Measurements from ENCODE around the gene DCDC2. TPM values are rescaled to one million over a fixed set of nuclear protein-coding genes. Genes with fewer than 3 reads are reported as not detected.
"Not testable (repeated sequence)": the region's sequence is repeated elsewhere in the genome, so short reads cannot be mapped to it uniquely, and the experiment has no call there.

DCDC2 gene
- total RNA-seq, 1 experiment from 2014 or later, result 0.26 TPM

- H3K27ac ChIP-seq (ENCODE audit: low read length), result no peak overlapping the region
- H3K9me3 ChIP-seq (ENCODE audit: low read length), result no peaks in the 10 kb centered on the region
- no peaks in the 10 kb centered on the region for H3K27me3 ChIP-seq (ENCODE audit: low read length)
- no peaks in the 10 kb centered on the region for H4K20me1 ChIP-seq (ENCODE audit: insufficient read depth, low read depth, low read length)
- H3K9ac ChIP-seq (ENCODE audit: low read length), result no peak overlapping the region
- no peaks in the 10 kb centered on the region for H3K9me2 ChIP-seq (replicated peaks; ENCODE audit: insufficient read depth, low read length)
- H2AFZ ChIP-seq (ENCODE audit: low read length), result no peak overlapping the region
- no peaks in the 10 kb centered on the region for H3K4me1 ChIP-seq (ENCODE audit: low read length)
- no peaks in the 10 kb centered on the region for H3K36me3 ChIP-seq (ENCODE audit: insufficient read depth, low read length)
- no peak for DNase-seq
- no peak overlapping the region for H3K4me3 ChIP-seq (ENCODE audit: low read length)
- no peak overlapping the region for H3K4me2 ChIP-seq (ENCODE audit: low read depth, low read length, poor library complexity, severe bottlenecking)
- H3K79me2 ChIP-seq (ENCODE audit: low read length), result no peaks in the 10 kb centered on the region
These were observed 31.9 kb downstream of the DCDC2 start for GRCh38 chr6:24325978-24326377.

- H3K9me2 ChIP-seq (replicated peaks; ENCODE audit: insufficient read depth, low read length), result no peaks in the 10 kb centered on the region
- no peak overlapping the region for H3K4me3 ChIP-seq (ENCODE audit: low read length)
- no peaks in the 10 kb centered on the region for H3K79me2 ChIP-seq (ENCODE audit: low read length)
- H2AFZ ChIP-seq (ENCODE audit: low read length), result no peak overlapping the region
- H3K9me3 ChIP-seq (ENCODE audit: low read length), result no peaks in the 10 kb centered on the region
- H3K27me3 ChIP-seq (ENCODE audit: low read length), result no peaks in the 10 kb centered on the region
- no peak overlapping the region for H3K9ac ChIP-seq (ENCODE audit: low read length)
- H3K27ac ChIP-seq (ENCODE audit: low read length), result no peak overlapping the region
- H4K20me1 ChIP-seq (ENCODE audit: insufficient read depth, low read depth, low read length), result no peaks in the 10 kb centered on the region
- no peak overlapping the region for H3K4me2 ChIP-seq (ENCODE audit: low read depth, low read length, poor library complexity, severe bottlenecking)
- DNase-seq, result no peak
- H3K4me1 ChIP-seq (ENCODE audit: low read length), result no peaks in the 10 kb centered on the region
- H3K36me3 ChIP-seq (ENCODE audit: insufficient read depth, low read length), result no peaks in the 10 kb centered on the region
These were observed 33.2 kb downstream of the DCDC2 start for GRCh38 chr6:24324617-24325016.

- no peak for DNase-seq
- no peaks in the 10 kb centered on the region for H3K79me2 ChIP-seq (ENCODE audit: low read length)
- no peak overlapping the region for H3K4me3 ChIP-seq (ENCODE audit: low read length)
- no peaks in the 10 kb centered on the region for H3K27me3 ChIP-seq (ENCODE audit: low read length)
- H3K9ac ChIP-seq (ENCODE audit: low read length), result no peak overlapping the region
- H3K4me2 ChIP-seq (ENCODE audit: low read depth, low read length, poor library complexity, severe bottlenecking), result no peak overlapping the region
- H3K27ac ChIP-seq (ENCODE audit: low read length), result no peak overlapping the region
- H3K9me3 ChIP-seq (ENCODE audit: low read length), result no peaks in the 10 kb centered on the region
- no peaks in the 10 kb centered on the region for H3K9me2 ChIP-seq (replicated peaks; ENCODE audit: insufficient read depth, low read length)
- H3K4me1 ChIP-seq (ENCODE audit: low read length), result no peaks in the 10 kb centered on the region
- no peaks in the 10 kb centered on the region for H4K20me1 ChIP-seq (ENCODE audit: insufficient read depth, low read depth, low read length)
- H2AFZ ChIP-seq (ENCODE audit: low read length), result no peak overlapping the region
- no peaks in the 10 kb centered on the region for H3K36me3 ChIP-seq (ENCODE audit: insufficient read depth, low read length)
These were observed 34.1 kb downstream of the DCDC2 start for GRCh38 chr6:24323632-24324337.

- no peak overlapping the region for H3K4me2 ChIP-seq (ENCODE audit: low read depth, low read length, poor library complexity, severe bottlenecking)
- no peak overlapping the region for H3K27ac ChIP-seq (ENCODE audit: low read length)
- no peak overlapping the region for H2AFZ ChIP-seq (ENCODE audit: low read length)
- H3K9ac ChIP-seq (ENCODE audit: low read length), result no peak overlapping the region
- H3K36me3 ChIP-seq (ENCODE audit: insufficient read depth, low read length), result no peaks in the 10 kb centered on the region
- no peak for DNase-seq
- no peaks in the 10 kb centered on the region for H3K9me3 ChIP-seq (ENCODE audit: low read length)
- no peaks in the 10 kb centered on the region for H3K4me1 ChIP-seq (ENCODE audit: low read length)
- no peaks in the 10 kb centered on the region for H3K79me2 ChIP-seq (ENCODE audit: low read length)
- H3K9me2 ChIP-seq (replicated peaks; ENCODE audit: insufficient read depth, low read length), result no peaks in the 10 kb centered on the region
- H3K27me3 ChIP-seq (ENCODE audit: low read length), result no peaks in the 10 kb centered on the region
- H4K20me1 ChIP-seq (ENCODE audit: insufficient read depth, low read depth, low read length), result no peaks in the 10 kb centered on the region
- no peak overlapping the region for H3K4me3 ChIP-seq (ENCODE audit: low read length)
These were observed 34.9 kb downstream of the DCDC2 start for GRCh38 chr6:24322924-24323323.

GRCh38 chr6:24322446-24322845 lies 35.4 kb downstream of the DCDC2 start:
- not testable (repeated sequence) for H3K9me3 ChIP-seq (ENCODE audit: low read length); DNase-seq; H3K9ac ChIP-seq (ENCODE audit: low read length); H2AFZ ChIP-seq (ENCODE audit: low read length); H4K20me1 ChIP-seq (ENCODE audit: insufficient read depth, low read depth, low read length); H3K4me2 ChIP-seq (ENCODE audit: low read depth, low read length, poor library complexity, severe bottlenecking); H3K36me3 ChIP-seq (ENCODE audit: insufficient read depth, low read length); H3K4me1 ChIP-seq (ENCODE audit: low read length); H3K27me3 ChIP-seq (ENCODE audit: low read length); H3K79me2 ChIP-seq (ENCODE audit: low read length); H3K4me3 ChIP-seq (ENCODE audit: low read length); H3K27ac ChIP-seq (ENCODE audit: low read length); H3K9me2 ChIP-seq (replicated peaks; ENCODE audit: insufficient read depth, low read length)

- H3K36me3 ChIP-seq (ENCODE audit: insufficient read depth, low read length), result no peaks in the 10 kb centered on the region
- H3K4me2 ChIP-seq (ENCODE audit: low read depth, low read length, poor library complexity, severe bottlenecking), result no peak overlapping the region
- H3K79me2 ChIP-seq (ENCODE audit: low read length), result no peaks in the 10 kb centered on the region
- H3K9me2 ChIP-seq (replicated peaks; ENCODE audit: insufficient read depth, low read length), result no peaks in the 10 kb centered on the region
- no peak overlapping the region for H2AFZ ChIP-seq (ENCODE audit: low read length)
- no peaks in the 10 kb centered on the region for H3K9me3 ChIP-seq (ENCODE audit: low read length)
- H4K20me1 ChIP-seq (ENCODE audit: insufficient read depth, low read depth, low read length), result no peaks in the 10 kb centered on the region
- H3K9ac ChIP-seq (ENCODE audit: low read length), result no peak overlapping the region
- H3K4me1 ChIP-seq (ENCODE audit: low read length), result no peaks in the 10 kb centered on the region
- no peaks in the 10 kb centered on the region for H3K27me3 ChIP-seq (ENCODE audit: low read length)
- DNase-seq, result no peak
- H3K27ac ChIP-seq (ENCODE audit: low read length), result no peak overlapping the region
- H3K4me3 ChIP-seq (ENCODE audit: low read length), result no peak overlapping the region
These were observed 36.2 kb downstream of the DCDC2 start for GRCh38 chr6:24321538-24322162.

GRCh38 chr6:24313251-24314141 lies 44.4 kb downstream of the DCDC2 start:
- no peak overlapping the region for H2AFZ ChIP-seq (ENCODE audit: low read length)
- no peak for DNase-seq
- no peaks in the 10 kb centered on the region for H3K36me3 ChIP-seq (ENCODE audit: insufficient read depth, low read length)
- no peaks in the 10 kb centered on the region for H4K20me1 ChIP-seq (ENCODE audit: insufficient read depth, low read depth, low read length)
- H3K4me2 ChIP-seq (ENCODE audit: low read depth, low read length, poor library complexity, severe bottlenecking), result no peak overlapping the region
- no peaks in the 10 kb centered on the region for H3K9me3 ChIP-seq (ENCODE audit: low read length)
- H3K4me3 ChIP-seq (ENCODE audit: low read length), result no peak overlapping the region
- H3K27ac ChIP-seq (ENCODE audit: low read length), result no peak overlapping the region
- H3K9me2 ChIP-seq (replicated peaks; ENCODE audit: insufficient read depth, low read length), result no peaks in the 10 kb centered on the region
- no peaks in the 10 kb centered on the region for H3K4me1 ChIP-seq (ENCODE audit: low read length)
- H3K79me2 ChIP-seq (ENCODE audit: low read length), result no peaks in the 10 kb centered on the region
- H3K27me3 ChIP-seq (ENCODE audit: low read length), result no peaks in the 10 kb centered on the region
- no peak overlapping the region for H3K9ac ChIP-seq (ENCODE audit: low read length)

GRCh38 chr6:24311775-24312174 lies 46.1 kb downstream of the DCDC2 start:
- not testable (repeated sequence) for H3K4me1 ChIP-seq (ENCODE audit: low read length); H3K4me3 ChIP-seq (ENCODE audit: low read length); H3K36me3 ChIP-seq (ENCODE audit: insufficient read depth, low read length); H2AFZ ChIP-seq (ENCODE audit: low read length); H3K79me2 ChIP-seq (ENCODE audit: low read length); H3K4me2 ChIP-seq (ENCODE audit: low read depth, low read length, poor library complexity, severe bottlenecking); H4K20me1 ChIP-seq (ENCODE audit: insufficient read depth, low read depth, low read length); H3K9me3 ChIP-seq (ENCODE audit: low read length); H3K27ac ChIP-seq (ENCODE audit: low read length); DNase-seq; H3K9ac ChIP-seq (ENCODE audit: low read length); H3K27me3 ChIP-seq (ENCODE audit: low read length); H3K9me2 ChIP-seq (replicated peaks; ENCODE audit: insufficient read depth, low read length)
